Measurements from ENCODE around the gene CD79A. TPM values are rescaled to one million over a fixed set of nuclear protein-coding genes. Genes with fewer than 3 reads are reported as not detected.

CD79A gene
- total RNA-seq, 1 experiment from 2014 or later = 0.69 TPM

DNA sequence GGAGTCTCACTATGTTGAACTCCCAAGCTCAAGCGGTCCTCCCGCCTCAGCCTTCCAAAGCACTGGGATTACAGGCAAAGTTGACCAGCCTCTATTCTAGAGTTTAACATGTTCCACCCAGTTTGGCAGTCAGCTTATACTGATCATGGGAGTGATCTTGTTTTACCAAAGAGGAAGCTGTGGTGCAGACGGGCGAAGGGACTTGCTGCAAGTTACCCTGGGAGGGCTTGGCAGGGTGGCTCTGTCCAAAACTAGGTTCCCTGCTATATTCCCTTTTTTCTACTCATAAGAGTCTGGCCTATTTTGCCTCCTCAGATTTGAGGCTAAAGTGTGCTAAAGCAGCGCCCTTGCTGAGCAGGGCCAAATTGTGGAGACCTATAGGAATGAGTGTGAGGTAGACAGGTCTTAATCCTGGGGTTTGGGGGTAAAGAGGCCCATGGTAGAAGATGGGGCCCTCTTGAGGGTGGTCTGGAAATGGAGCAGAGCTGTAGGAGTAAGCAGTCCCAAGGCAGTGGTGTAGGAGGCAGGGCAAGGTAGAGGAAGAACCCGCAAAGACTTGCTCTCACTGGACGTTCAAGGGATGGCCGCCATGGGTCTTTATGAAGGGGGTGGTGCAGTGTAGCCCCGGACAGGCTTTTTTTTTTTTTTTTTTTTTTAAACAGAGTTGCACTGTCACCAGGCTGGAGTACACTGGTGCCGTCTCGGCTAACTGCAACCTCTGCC lies 13.7 kb upstream of the CD79A start (continued):
- TF ChIP-seq, protein P1, sequence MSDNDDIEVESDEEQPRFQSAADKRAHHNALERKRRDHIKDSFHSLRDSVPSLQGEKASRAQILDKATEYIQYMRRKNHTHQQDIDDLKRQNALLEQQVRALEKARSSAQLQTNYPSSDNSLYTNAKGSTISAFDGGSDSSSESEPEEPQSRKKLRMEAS (IDR thresholded peaks at IDR 0.05) = no peak
- TF ChIP-seq POLR2A (IDR thresholded peaks at IDR 0.05; ENCODE audit: borderline replicate concordance, extremely low read depth, insufficient read depth, insufficient read length) = no peak

DNA sequence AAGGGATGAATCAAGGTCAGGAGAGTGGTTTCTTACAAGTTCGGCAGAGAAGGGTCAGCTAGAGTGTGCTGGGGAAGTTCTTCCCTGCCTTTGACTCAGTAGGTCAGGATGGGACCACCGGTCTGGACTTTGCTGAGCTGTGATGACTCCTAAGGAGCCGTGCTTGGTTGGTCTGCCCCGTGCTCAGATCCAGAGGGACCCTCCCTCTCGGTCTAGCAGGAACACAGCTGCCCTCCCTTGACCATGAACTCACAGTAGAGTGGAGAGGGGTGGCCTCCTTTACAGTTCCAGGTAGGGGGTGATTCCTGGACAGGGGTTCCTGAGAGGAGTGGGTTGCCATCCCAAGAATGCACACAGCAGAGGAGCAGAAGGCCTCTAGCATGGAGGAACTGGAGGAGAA lies 12.7 kb upstream of the CD79A start:
- ChIA-PET RAD21 (ENCODE audit: low non-redundant PET in 1 of 2, low total read pairs in 2 of 2, uncharacterized antibody in 2 of 2, unreplicated experiment in 2 of 2) (no interaction called here), POLR2A (interaction anchor here (0.7 kb wide), 1 partner anchor 9 kb away, joined by 3 read pairs; no protein-coding TSS in a partner anchor), CTCF (no interaction called here)
- Histone ChIP-seq H2AFZ (ENCODE audit: low read depth, low read length, poor library complexity, severe bottlenecking) (no peak overlapping the region), H3K27me3 (ENCODE audit: insufficient read depth, low read length) (no peaks in the 10 kb centered on the region), H3K36me3 (ENCODE audit: control insufficient read depth in 1 of 2, insufficient read depth in 2 of 2, low read length in 2 of 2) (peaks cover 74 to 86% of the 10 kb centered on the region in 2 experiments), H3K9me3 (ENCODE audit: control insufficient read depth in 1 of 2, insufficient read depth in 1 of 2, low read depth in 1 of 2, low read length in 2 of 2) (no peaks in the 10 kb centered on the region), H3K79me2 (ENCODE audit: insufficient read depth, low read length) (peaks cover 91% of the 10 kb centered on the region), H3K9me2 (ENCODE audit: insufficient read depth) (no peaks in the 10 kb centered on the region), H3K9ac (ENCODE audit: low read length) (peak overlapping the region; percentile 14), H3K27ac (ENCODE audit: low read depth, low read length) (peak overlapping the region; percentile 99), H3K4me1 (ENCODE audit: control insufficient read depth in 1 of 2, insufficient read depth in 2 of 2, low read length in 2 of 2) (peaks cover 21 to 74% of the 10 kb centered on the region in 2 experiments), H3K4me3 (replicated peaks in 1 of 2; ENCODE audit: low read depth in 1 of 2, low read length in 2 of 2) (no peak overlapping the region), H3K4me2 (ENCODE audit: low read length) (no peak overlapping the region), H4K20me1 (ENCODE audit: insufficient read depth) (peaks cover 45% of the 10 kb centered on the region; the same call in 1 of the 2 replicates)
- TF ChIP-seq SRF (IDR thresholded peaks at IDR 0.05; ENCODE audit: low read depth) = no peak
- TF ChIP-seq EGR1 (IDR thresholded peaks at IDR 0.05; ENCODE audit: low read depth) = no peak
- no peak for TF ChIP-seq TCF7L2 (IDR thresholded peaks at IDR 0.05; ENCODE audit: borderline replicate concordance, extremely low read depth, insufficient read depth, insufficient read length)
- TF ChIP-seq ZNF274 (IDR thresholded peaks at IDR 0.05; ENCODE audit: low read depth, low read length) = no peak
- no peak for TF ChIP-seq RAD21 (IDR thresholded peaks at IDR 0.05; ENCODE audit: low read depth)
- TF ChIP-seq, protein P2, sequence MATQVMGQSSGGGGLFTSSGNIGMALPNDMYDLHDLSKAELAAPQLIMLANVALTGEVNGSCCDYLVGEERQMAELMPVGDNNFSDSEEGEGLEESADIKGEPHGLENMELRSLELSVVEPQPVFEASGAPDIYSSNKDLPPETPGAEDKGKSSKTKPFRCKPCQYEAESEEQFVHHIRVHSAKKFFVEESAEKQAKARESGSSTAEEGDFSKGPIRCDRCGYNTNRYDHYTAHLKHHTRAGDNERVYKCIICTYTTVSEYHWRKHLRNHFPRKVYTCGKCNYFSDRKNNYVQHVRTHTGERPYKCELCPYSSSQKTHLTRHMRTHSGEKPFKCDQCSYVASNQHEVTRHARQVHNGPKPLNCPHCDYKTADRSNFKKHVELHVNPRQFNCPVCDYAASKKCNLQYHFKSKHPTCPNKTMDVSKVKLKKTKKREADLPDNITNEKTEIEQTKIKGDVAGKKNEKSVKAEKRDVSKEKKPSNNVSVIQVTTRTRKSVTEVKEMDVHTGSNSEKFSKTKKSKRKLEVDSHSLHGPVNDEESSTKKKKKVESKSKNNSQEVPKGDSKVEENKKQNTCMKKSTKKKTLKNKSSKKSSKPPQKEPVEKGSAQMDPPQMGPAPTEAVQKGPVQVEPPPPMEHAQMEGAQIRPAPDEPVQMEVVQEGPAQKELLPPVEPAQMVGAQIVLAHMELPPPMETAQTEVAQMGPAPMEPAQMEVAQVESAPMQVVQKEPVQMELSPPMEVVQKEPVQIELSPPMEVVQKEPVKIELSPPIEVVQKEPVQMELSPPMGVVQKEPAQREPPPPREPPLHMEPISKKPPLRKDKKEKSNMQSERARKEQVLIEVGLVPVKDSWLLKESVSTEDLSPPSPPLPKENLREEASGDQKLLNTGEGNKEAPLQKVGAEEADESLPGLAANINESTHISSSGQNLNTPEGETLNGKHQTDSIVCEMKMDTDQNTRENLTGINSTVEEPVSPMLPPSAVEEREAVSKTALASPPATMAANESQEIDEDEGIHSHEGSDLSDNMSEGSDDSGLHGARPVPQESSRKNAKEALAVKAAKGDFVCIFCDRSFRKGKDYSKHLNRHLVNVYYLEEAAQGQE (IDR thresholded peaks at IDR 0.05; ENCODE audit: low read depth) = no peak
- no peak for TF ChIP-seq EZH2phosphoT487 (IDR thresholded peaks at IDR 0.05; ENCODE audit: borderline replicate concordance)
- TF ChIP-seq, protein P1 (IDR thresholded peaks at IDR 0.05) = no peak
- TF ChIP-seq EZH2 (IDR thresholded peaks at IDR 0.05) = no peak
- TF ChIP-seq, protein P3, sequence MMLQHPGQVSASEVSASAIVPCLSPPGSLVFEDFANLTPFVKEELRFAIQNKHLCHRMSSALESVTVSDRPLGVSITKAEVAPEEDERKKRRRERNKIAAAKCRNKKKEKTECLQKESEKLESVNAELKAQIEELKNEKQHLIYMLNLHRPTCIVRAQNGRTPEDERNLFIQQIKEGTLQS (IDR thresholded peaks at IDR 0.05) = no peak
- no peak for TF ChIP-seq JUND (IDR thresholded peaks at IDR 0.05)
- TF ChIP-seq, protein P4, sequence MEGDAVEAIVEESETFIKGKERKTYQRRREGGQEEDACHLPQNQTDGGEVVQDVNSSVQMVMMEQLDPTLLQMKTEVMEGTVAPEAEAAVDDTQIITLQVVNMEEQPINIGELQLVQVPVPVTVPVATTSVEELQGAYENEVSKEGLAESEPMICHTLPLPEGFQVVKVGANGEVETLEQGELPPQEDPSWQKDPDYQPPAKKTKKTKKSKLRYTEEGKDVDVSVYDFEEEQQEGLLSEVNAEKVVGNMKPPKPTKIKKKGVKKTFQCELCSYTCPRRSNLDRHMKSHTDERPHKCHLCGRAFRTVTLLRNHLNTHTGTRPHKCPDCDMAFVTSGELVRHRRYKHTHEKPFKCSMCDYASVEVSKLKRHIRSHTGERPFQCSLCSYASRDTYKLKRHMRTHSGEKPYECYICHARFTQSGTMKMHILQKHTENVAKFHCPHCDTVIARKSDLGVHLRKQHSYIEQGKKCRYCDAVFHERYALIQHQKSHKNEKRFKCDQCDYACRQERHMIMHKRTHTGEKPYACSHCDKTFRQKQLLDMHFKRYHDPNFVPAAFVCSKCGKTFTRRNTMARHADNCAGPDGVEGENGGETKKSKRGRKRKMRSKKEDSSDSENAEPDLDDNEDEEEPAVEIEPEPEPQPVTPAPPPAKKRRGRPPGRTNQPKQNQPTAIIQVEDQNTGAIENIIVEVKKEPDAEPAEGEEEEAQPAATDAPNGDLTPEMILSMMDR (IDR thresholded peaks at IDR 0.05 in 2 of 3, conservative IDR thresholded peaks at IDR 0.05 in 1 of 3; ENCODE audit: borderline replicate concordance in 1 of 3, insufficient read depth in 1 of 3, low read depth in 2 of 3, low read length in 2 of 3) = no peak
- TF ChIP-seq SIN3A (IDR thresholded peaks at IDR 0.05; ENCODE audit: low read depth) = no peak
- TF ChIP-seq ZFX (IDR thresholded peaks at IDR 0.05) = no peak
- intact Hi-C loops (cut with micrococcal nuclease) = no loop called here
- BruUV-seq (replicated peaks) = no TSS peak
- DNase-seq (ENCODE audit: low read depth, low spot score) (no peak), ATAC-seq (no peak)

All from HCT116 (cell line).